HepG2 (cell line): ENCODE results near the gene ELL. TPM values are rescaled to one million over a fixed set of nuclear protein-coding genes. Genes with fewer than 3 reads are reported as not detected.

ENCODE experiments used
- BCL3 ChIP-seq: sonication (generic); formaldehyde crosslinking; IDR thresholded peaks from 2 replicates; pipeline ENCODE4 v1.5.1; 2020; ENCODE audit warnings: mild to moderate bottlenecking, missing genetic modification reagents, moderate library complexity
- IKZF4 ChIP-seq: sonication (generic); formaldehyde crosslinking; IDR thresholded peaks from 2 replicates; pipeline ENCODE4 v1.5.1; 2020; ENCODE audit warnings: borderline replicate concordance, mild to moderate bottlenecking, low read depth, missing genetic modification reagents; ENCODE audit errors: not compliant biosample characterization
- JARID2 ChIP-seq: sonication (generic); formaldehyde crosslinking; IDR thresholded peaks from 2 replicates; pipeline ENCODE4 v1.8.1; 2023; ENCODE audit warnings: missing genetic modification reagents, inconsistent platforms; ENCODE audit not compliant: insufficient replicate concordance
- MED1 ChIP-seq: sonication (generic); formaldehyde crosslinking; IDR thresholded peaks from 2 replicates; pipeline ENCODE4 v1.4.0; 2020; ENCODE audit warnings: missing genetic modification reagents
- MXD3 ChIP-seq: IDR thresholded peaks from 2 replicates; pipeline ENCODE4 v1.6.1; 2016; ENCODE audit warnings: mild to moderate bottlenecking, missing biosample characterization, missing genetic modification reagents
- NFYB ChIP-seq: sonication (generic); formaldehyde crosslinking; IDR thresholded peaks from 2 replicates; pipeline ENCODE4 v1.4.0; 2020; ENCODE audit warnings: missing genetic modification reagents
- POLR2A ChIP-seq, 2 experiments: IDR thresholded peaks; 2 replicates each; pipeline ENCODE4 v1.6.1; 2011; ENCODE audit warnings: low read depth in 2 of 2, low read length in 2 of 2, mild to moderate bottlenecking in 1 of 2, moderate library complexity in 1 of 2; ENCODE audit not compliant: insufficient read depth in 1 of 2
- RFX5 ChIP-seq: IDR thresholded peaks from 2 replicates; pipeline ENCODE4 v1.6.1; 2011; ENCODE audit warnings: low read depth, low read length, improper control_type of control experiment
- RNF219 ChIP-seq: sonication (generic); formaldehyde crosslinking; IDR thresholded peaks from 2 replicates; pipeline ENCODE4 v1.5.0; 2020; ENCODE audit warnings: mild to moderate bottlenecking, missing genetic modification reagents
- SMAD1 ChIP-seq: sonication (generic); formaldehyde crosslinking; IDR thresholded peaks from 2 replicates; pipeline ENCODE4 v1.4.0; 2020; ENCODE audit warnings: missing genetic modification reagents, low read depth, mild to moderate bottlenecking, borderline replicate concordance
- SRSF1 ChIP-seq: fragments of 200-400 bp; formaldehyde crosslinking; optimal IDR thresholded peaks from 2 replicates; pipeline ENCODE3; 2017; ENCODE audit warnings: mild to moderate bottlenecking, low read depth, low read length, moderate library complexity
- ZFP1 ChIP-seq: IDR thresholded peaks from 2 replicates; pipeline ENCODE4 v1.6.1; 2016
- ZFX ChIP-seq: sonication (generic); formaldehyde crosslinking; IDR thresholded peaks from 2 replicates; pipeline ENCODE4 v1.4.0; 2020; ENCODE audit warnings: mild to moderate bottlenecking, low read depth, missing genetic modification reagents, moderate library complexity
- ZNF572 ChIP-seq: sonication (generic); formaldehyde crosslinking; IDR thresholded peaks from 2 replicates; pipeline ENCODE4 v1.5.1; 2020; ENCODE audit warnings: mild to moderate bottlenecking, missing genetic modification reagents
- ZNF747 ChIP-seq: sonication (generic); formaldehyde crosslinking; IDR thresholded peaks from 2 replicates; pipeline ENCODE4 v1.8.1; 2023; ENCODE audit warnings: missing genetic modification reagents, mild to moderate bottlenecking, borderline replicate concordance
- ZNF891 ChIP-seq: sonication (generic); formaldehyde crosslinking; IDR thresholded peaks from 2 replicates; pipeline ENCODE4 v1.5.0; 2020; ENCODE audit warnings: mild to moderate bottlenecking, missing genetic modification reagents
- ZSCAN5A ChIP-seq: sonication (generic); formaldehyde crosslinking; IDR thresholded peaks from 2 replicates; pipeline ENCODE4 v1.8.0; 2022; ENCODE audit warnings: mild to moderate bottlenecking, missing genetic modification reagents, borderline replicate concordance
- polyA plus RNA-seq, 8 experiments: library from polyadenylated mRNA; depleted of rRNA in 3 of 8; stranded (reverse) in 7 of 8; unstranded in 1 of 8; fragments of >200 nt; fragmentation: Illumina TruSeq in 4 of 8; extraction: Trizol in 4 of 8; gene quantifications; 2 replicates each; pipeline versions ENCODE4 v1.2.1 to v1.2.3, GENCODE V29; 2011 to 2016; ENCODE audit warnings: low read depth in 4 of 8, missing spikeins in 1 of 8, mixed read lengths in 1 of 8; ENCODE audit not compliant: insufficient read depth in 1 of 8
- total RNA-seq, 5 experiments: library from RNA; depleted of rRNA; stranded (reverse); fragments of >200 nt; fragmentation: Illumina TruSeq; extraction: Trizol; gene quantifications; 2 replicates each; pipeline ENCODE4 v1.2.3, GENCODE V29; 2016; ENCODE audit warnings: low read depth in 1 of 5
- TF ChIP-seq, protein P1 (sequence below): sonication (generic); formaldehyde crosslinking; IDR thresholded peaks from 2 replicates; pipeline ENCODE4 v1.8.1; 2023; ENCODE audit warnings: mild to moderate bottlenecking, moderate library complexity, missing genetic modification reagents
- TF ChIP-seq, protein P2 (sequence below): sonication (generic); formaldehyde crosslinking; IDR thresholded peaks from 2 replicates; pipeline ENCODE4 v1.4.0; 2020; ENCODE audit warnings: missing genetic modification reagents, mild to moderate bottlenecking, borderline replicate concordance
- TF ChIP-seq, protein P3 (sequence below): sonication (generic); formaldehyde crosslinking; IDR thresholded peaks from 2 replicates; pipeline ENCODE4 v1.5.0; 2020; ENCODE audit warnings: missing genetic modification reagents, mild to moderate bottlenecking, borderline replicate concordance

Gene ELL
- total and polyA plus RNA-seq, 2 of the 13 experiments (the other 11 are each of a cell fraction or from before 2014, with no cell fraction given): 3.7 to 5.4 TPM

DNA sequence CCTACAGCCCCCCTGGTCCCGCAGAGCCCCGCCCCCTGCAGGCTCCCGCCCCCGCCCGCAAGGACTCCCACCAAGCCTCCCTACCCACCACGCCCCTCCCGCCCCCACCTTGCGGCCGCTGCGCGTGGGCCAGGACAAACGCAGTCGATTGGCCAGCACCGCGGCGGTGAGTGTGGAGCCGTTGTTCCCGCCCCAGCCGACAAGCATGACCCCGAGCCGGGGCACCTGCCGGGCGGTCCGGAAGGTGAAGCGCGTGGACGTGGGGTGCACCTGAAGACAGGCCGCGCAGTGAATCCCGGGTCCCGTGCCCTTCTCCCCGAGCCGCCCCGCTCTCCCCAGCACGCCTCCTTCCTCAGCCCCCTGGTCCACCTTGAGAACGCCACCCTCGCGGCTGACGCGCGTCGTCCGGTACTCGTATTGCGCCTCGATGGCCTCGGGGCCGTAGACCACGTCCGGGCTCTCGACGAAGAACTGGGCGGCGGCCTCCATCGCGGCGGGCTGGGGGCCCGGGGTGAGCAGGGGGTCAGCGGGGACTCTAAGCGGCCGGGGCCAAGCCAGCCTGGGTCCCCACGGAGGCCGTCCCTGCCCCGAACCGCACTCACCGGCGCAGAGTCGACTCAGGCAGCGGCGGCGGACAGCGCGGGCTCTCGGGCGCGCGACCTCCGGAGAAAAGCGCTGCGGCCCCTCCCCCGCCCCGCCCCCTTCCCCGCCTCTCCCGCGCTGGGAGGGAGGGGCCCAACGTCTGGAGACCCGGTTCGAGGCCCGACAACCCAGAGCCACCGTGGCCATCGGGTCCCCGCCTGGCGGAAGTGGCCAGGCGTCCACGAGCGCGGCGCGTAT, 84.2 kb downstream of the ELL start, which contains the start of gene ISYNA1 (continued):
- TF ChIP-seq ZNF747 (CRISPR knock-in tag): 0 out of 2 replicates have a peak, but pooled peaks have one; percentile 51
- TF ChIP-seq MED1 (CRISPR knock-in tag): no peak
- TF ChIP-seq RFX5: no peak
- TF ChIP-seq BCL3 (CRISPR knock-in tag): no peak
- TF ChIP-seq ZNF572: no peak
- no peak for TF ChIP-seq ZSCAN5A (CRISPR knock-in tag)
- TF ChIP-seq ZFX (CRISPR knock-in tag): no peak
- TF ChIP-seq RNF219 (CRISPR knock-in tag): no peak
- TF ChIP-seq, protein P1, sequence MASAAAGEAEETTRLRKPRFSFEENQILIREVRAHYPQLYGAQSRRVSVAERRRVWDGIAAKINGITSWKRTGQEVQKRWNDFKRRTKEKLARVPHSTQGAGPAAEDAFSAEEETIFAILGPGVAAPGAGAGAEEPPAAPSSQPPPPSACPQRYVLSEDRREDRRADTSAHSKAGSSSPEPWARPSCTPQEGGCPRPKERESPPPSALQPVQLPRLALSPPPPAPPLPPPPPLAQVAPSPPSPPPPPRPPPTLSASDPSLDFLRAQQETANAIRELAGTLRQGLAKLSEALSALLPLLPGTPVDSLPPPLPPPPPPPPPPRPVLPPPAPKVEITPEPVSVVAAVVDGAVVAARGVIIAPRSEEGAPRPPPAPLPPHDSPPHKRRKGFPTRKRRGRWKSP: peak; percentile 64; the same call in 1 of the 2 replicates
- TF ChIP-seq, protein P2, sequence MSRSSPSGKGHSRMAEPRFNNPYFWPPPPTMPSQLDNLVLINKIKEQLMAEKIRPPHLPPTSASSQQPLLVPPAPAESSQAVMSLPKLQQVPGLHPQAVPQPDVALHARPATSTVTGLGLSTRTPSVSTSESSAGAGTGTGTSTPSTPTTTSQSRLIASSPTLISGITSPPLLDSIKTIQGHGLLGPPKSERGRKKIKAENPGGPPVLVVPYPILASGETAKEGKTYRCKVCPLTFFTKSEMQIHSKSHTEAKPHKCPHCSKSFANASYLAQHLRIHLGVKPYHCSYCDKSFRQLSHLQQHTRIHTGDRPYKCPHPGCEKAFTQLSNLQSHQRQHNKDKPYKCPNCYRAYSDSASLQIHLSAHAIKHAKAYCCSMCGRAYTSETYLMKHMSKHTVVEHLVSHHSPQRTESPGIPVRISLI: no peak
- no peak for TF ChIP-seq JARID2
- TF ChIP-seq, protein P3, sequence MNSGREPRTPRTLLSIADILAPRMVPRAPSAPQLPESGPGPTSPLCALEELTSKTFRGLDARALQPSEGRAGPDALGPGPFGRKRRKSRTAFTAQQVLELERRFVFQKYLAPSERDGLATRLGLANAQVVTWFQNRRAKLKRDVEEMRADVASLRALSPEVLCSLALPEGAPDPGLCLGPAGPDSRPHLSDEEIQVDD (CRISPR knock-in tag): 0 out of 2 replicates have a peak, but pooled peaks have one; percentile 19
- TF ChIP-seq POLR2A (IDR thresholded peaks at IDR 0.05; ENCODE audit: insufficient read depth in 1 of 2, low read depth in 2 of 2, low read length in 2 of 2): peak in 1 of 2 experiments; percentile 72; a peak in 2 of 4 replicates
- no peak for TF ChIP-seq SRSF1
- TF ChIP-seq MXD3: peak; percentile 69; the same call in 1 of the 2 replicates
- no peak for TF ChIP-seq IKZF4
- TF ChIP-seq ZFP1: 0 out of 2 replicates have a peak, but pooled peaks have one; percentile 11
- no peak for TF ChIP-seq ZNF891 (CRISPR knock-in tag)
- no peak for TF ChIP-seq SMAD1 (CRISPR knock-in tag)
- no peak for TF ChIP-seq NFYB (CRISPR knock-in tag)
